ENCODE data around the gene CEP41.

DNA sequence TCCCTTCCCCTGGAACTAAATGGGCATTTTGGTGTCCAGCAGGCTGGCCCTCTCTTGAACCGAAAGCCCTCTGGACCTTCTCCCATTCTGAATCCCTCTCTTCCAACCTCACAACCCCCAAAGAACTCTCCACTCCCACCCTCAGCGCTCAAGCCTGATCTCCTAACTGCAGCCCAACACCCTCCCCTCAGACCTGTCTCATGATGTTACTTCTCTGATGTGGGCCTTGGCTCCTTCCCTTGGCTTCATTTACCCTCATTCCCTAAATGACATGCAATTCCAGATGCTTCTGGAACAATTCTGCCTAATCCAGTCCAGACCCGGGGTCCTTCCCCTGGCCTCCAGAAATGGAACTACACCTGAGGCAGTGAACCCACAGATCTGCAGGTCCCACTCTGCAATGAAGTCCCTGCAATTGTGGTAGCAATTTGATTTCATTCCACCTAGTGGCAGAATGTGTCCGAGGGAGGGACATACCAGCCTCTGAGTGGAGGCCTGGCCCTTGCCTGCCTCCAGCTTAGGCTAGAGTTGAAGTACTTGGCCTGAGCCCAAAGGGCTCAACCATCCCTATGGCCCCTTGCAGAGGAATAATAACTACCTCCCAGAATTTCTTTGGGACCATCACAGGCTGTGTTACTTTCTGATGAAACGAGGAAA lies 4.1 kb upstream of the CEP41 start:
- TF ChIP-seq PPARA (CRISPR knock-in tag; IDR thresholded peaks at IDR 0.05; ENCODE audit: borderline replicate concordance) (no peak), ESRRG (CRISPR knock-in tag; IDR thresholded peaks at IDR 0.05) (no peak), BACH2 (CRISPR knock-in tag; IDR thresholded peaks at IDR 0.05; ENCODE audit: borderline replicate concordance) (no peak), ZNF70 (CRISPR knock-in tag; IDR thresholded peaks at IDR 0.05) (no peak), ZNF8 (CRISPR knock-in tag; IDR thresholded peaks at IDR 0.05) (no peak)
- TF ChIP-seq, protein P1, sequence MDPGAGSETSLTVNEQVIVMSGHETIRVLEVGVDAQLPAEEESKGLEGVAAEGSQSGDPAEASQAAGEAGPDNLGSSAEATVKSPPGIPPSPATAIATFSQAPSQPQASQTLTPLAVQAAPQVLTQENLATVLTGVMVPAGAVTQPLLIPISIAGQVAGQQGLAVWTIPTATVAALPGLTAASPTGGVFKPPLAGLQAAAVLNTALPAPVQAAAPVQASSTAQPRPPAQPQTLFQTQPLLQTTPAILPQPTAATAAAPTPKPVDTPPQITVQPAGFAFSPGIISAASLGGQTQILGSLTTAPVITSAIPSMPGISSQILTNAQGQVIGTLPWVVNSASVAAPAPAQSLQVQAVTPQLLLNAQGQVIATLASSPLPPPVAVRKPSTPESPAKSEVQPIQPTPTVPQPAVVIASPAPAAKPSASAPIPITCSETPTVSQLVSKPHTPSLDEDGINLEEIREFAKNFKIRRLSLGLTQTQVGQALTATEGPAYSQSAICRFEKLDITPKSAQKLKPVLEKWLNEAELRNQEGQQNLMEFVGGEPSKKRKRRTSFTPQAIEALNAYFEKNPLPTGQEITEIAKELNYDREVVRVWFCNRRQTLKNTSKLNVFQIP (CRISPR knock-in tag; IDR thresholded peaks at IDR 0.05; ENCODE audit: borderline replicate concordance, low read depth): no peak

All from SK-N-SH treated with all-trans-retinoic acid at 6 μM for 48 hours (cell line).